ENCODE measurements around the gene REV1.

GRCh38 chr2:99414566-99414965 lies 75.3 kb downstream of the REV1 start:
- TF ChIP-seq POLR2AphosphoS5 (IDR thresholded peaks at IDR 0.05) (no peak), CTCF (IDR thresholded peaks at IDR 0.05) (no peak), POLR2A (IDR thresholded peaks at IDR 0.05) (no peak)
